Measurements from ENCODE around the gene GGCT.

GGCT gene

GRCh38 chr7:30523466-30523865, 18.8 kb upstream of the GGCT start:
- TF ChIP-seq ZFP3 (CRISPR knock-in tag; IDR thresholded peaks at IDR 0.05): no peak
- no peak for TF ChIP-seq RARB (CRISPR knock-in tag; IDR thresholded peaks at IDR 0.05)
- no peak for TF ChIP-seq OSR1 (CRISPR knock-in tag; IDR thresholded peaks at IDR 0.05)
- TF ChIP-seq CSDC2 (CRISPR knock-in tag; IDR thresholded peaks at IDR 0.05): no peak
- no peak for TF ChIP-seq ZFP30 (CRISPR knock-in tag; IDR thresholded peaks at IDR 0.05)
- TF ChIP-seq PATZ1 (CRISPR knock-in tag; IDR thresholded peaks at IDR 0.05; ENCODE audit: borderline replicate concordance): no peak
- no peak for TF ChIP-seq ZC3H10 (CRISPR knock-in tag; IDR thresholded peaks at IDR 0.05)
- TF ChIP-seq ZNF70 (CRISPR knock-in tag; IDR thresholded peaks at IDR 0.05): no peak
- no peak for TF ChIP-seq TOX (CRISPR knock-in tag; IDR thresholded peaks at IDR 0.05; ENCODE audit: borderline replicate concordance)
- TF ChIP-seq CSRNP3 (CRISPR knock-in tag; IDR thresholded peaks at IDR 0.05): no peak
- TF ChIP-seq CREB5 (CRISPR knock-in tag; IDR thresholded peaks at IDR 0.05; ENCODE audit: low read depth): no peak
- TF ChIP-seq ISL1 (CRISPR knock-in tag; IDR thresholded peaks at IDR 0.05): no peak
- no peak for TF ChIP-seq POU6F1 (CRISPR knock-in tag; IDR thresholded peaks at IDR 0.05; ENCODE audit: borderline replicate concordance, low read depth)
- no peak for TF ChIP-seq PPARA (CRISPR knock-in tag; IDR thresholded peaks at IDR 0.05; ENCODE audit: borderline replicate concordance)
- no peak for TF ChIP-seq SNAI2 (CRISPR knock-in tag; IDR thresholded peaks at IDR 0.05)
- no peak for TF ChIP-seq TSHZ2 (CRISPR knock-in tag; IDR thresholded peaks at IDR 0.05)
- TF ChIP-seq GLIS3 (CRISPR knock-in tag; IDR thresholded peaks at IDR 0.05): no peak
- no peak for TF ChIP-seq BACH2 (CRISPR knock-in tag; IDR thresholded peaks at IDR 0.05; ENCODE audit: borderline replicate concordance)
- TF ChIP-seq ESRRG (CRISPR knock-in tag; IDR thresholded peaks at IDR 0.05): no peak
- no peak for ATAC-seq

- no peak for ATAC-seq
- TF ChIP-seq PATZ1 (CRISPR knock-in tag; IDR thresholded peaks at IDR 0.05; ENCODE audit: borderline replicate concordance) (no peak), ZC3H10 (CRISPR knock-in tag; IDR thresholded peaks at IDR 0.05) (no peak), ZNF70 (CRISPR knock-in tag; IDR thresholded peaks at IDR 0.05) (no peak), ISL1 (CRISPR knock-in tag; IDR thresholded peaks at IDR 0.05) (no peak), OSR1 (CRISPR knock-in tag; IDR thresholded peaks at IDR 0.05) (no peak), RARB (CRISPR knock-in tag; IDR thresholded peaks at IDR 0.05) (no peak), TOX (CRISPR knock-in tag; IDR thresholded peaks at IDR 0.05; ENCODE audit: borderline replicate concordance) (no peak), ZNF565 (CRISPR knock-in tag; conservative IDR thresholded peaks at IDR 0.05; ENCODE audit: low read depth) (no peak), ARNTL (CRISPR knock-in tag; IDR thresholded peaks at IDR 0.05; ENCODE audit: borderline replicate concordance, low read depth) (no peak), TCF4 (CRISPR knock-in tag; IDR thresholded peaks at IDR 0.05; ENCODE audit: borderline replicate concordance) (no peak), TSHZ2 (CRISPR knock-in tag; IDR thresholded peaks at IDR 0.05) (no peak), ESRRG (CRISPR knock-in tag; IDR thresholded peaks at IDR 0.05) (no peak), CREB5 (CRISPR knock-in tag; IDR thresholded peaks at IDR 0.05; ENCODE audit: low read depth) (no peak), SNAI2 (CRISPR knock-in tag; IDR thresholded peaks at IDR 0.05) (no peak), BACH2 (CRISPR knock-in tag; IDR thresholded peaks at IDR 0.05; ENCODE audit: borderline replicate concordance) (no peak), ZNF8 (CRISPR knock-in tag; IDR thresholded peaks at IDR 0.05) (no peak)
Observed at GRCh38 chr7:30522159-30522558, 17.5 kb upstream of the GGCT start.

Measured in SK-N-SH treated with all-trans-retinoic acid at 6 μM for 48 hours (cell line).